ENCODE data around the gene TJP1.

The TJP1 gene

GRCh38 chr15:29800491-29801366 lies 21.5 kb downstream of the TJP1 start:
- no peak overlapping the region for H2BK5ac ChIP-seq (ENCODE audit: low read length)
- no peak overlapping the region for H3K4ac ChIP-seq (ENCODE audit: low read depth, low read length)
- H3K79me1 ChIP-seq (ENCODE audit: low read length) = peaks cover 4% of the 10 kb centered on the region
- peaks cover 2% of the 10 kb centered on the region for H3K4me1 ChIP-seq (ENCODE audit: control insufficient read depth, low read depth, low read length)
- H3K36me3 ChIP-seq (ENCODE audit: control insufficient read depth, insufficient read depth, low read length) = no peaks in the 10 kb centered on the region
- H3K27ac ChIP-seq (ENCODE audit: low read depth, low read length) = no peak overlapping the region
- no peak overlapping the region for H3K9ac ChIP-seq (ENCODE audit: low read length)
- no peak overlapping the region for H3K18ac ChIP-seq (ENCODE audit: low read length)
- no peak overlapping the region for H2BK15ac ChIP-seq (replicated peaks; ENCODE audit: low read depth)
- H2BK120ac ChIP-seq (ENCODE audit: low read depth, low read length) = no peak overlapping the region
- no peak overlapping the region for H3K4me3 ChIP-seq (ENCODE audit: low read length)
- DNase-seq = no peak
- no peak overlapping the region for H4K8ac ChIP-seq (ENCODE audit: low read depth, low read length)
- H3K4me2 ChIP-seq (ENCODE audit: low read length) = no peak overlapping the region
- H3K27me3 ChIP-seq (ENCODE audit: insufficient read depth, low read length, poor library complexity) = no peaks in the 10 kb centered on the region
- peaks cover 41% of the 10 kb centered on the region for H3K79me2 ChIP-seq (ENCODE audit: control insufficient read depth, insufficient read depth, low read length)
- no CpG with 5 or more reads among the region's 7 CpGs for WGBS (ENCODE audit: extremely low coverage, insufficient coverage, low lambda C conversion rate)
- H2AK5ac ChIP-seq (ENCODE audit: low read length) = no peak overlapping the region
- no peak overlapping the region for H3K23ac ChIP-seq (ENCODE audit: low read length)
- no peak overlapping the region for H4K5ac ChIP-seq (ENCODE audit: low read length)
- H3K56ac ChIP-seq (ENCODE audit: low read length) = no peak overlapping the region

GRCh38 chr15:29799859-29800258 lies 22.4 kb downstream of the TJP1 start:
- no peak for DNase-seq
- no CpG with 5 or more reads among the region's 3 CpGs for WGBS (ENCODE audit: extremely low coverage, insufficient coverage, low lambda C conversion rate)
- H4K5ac ChIP-seq (ENCODE audit: low read length) = no peak overlapping the region
- H4K8ac ChIP-seq (ENCODE audit: low read depth, low read length) = no peak overlapping the region
- no peaks in the 10 kb centered on the region for H3K4me1 ChIP-seq (ENCODE audit: control insufficient read depth, low read depth, low read length)
- no peak overlapping the region for H2BK15ac ChIP-seq (replicated peaks; ENCODE audit: low read depth)
- no peak overlapping the region for H3K18ac ChIP-seq (ENCODE audit: low read length)
- H3K56ac ChIP-seq (ENCODE audit: low read length) = no peak overlapping the region
- H2BK5ac ChIP-seq (ENCODE audit: low read length) = no peak overlapping the region
- no peak overlapping the region for H3K23ac ChIP-seq (ENCODE audit: low read length)
- peaks cover 2% of the 10 kb centered on the region for H3K79me1 ChIP-seq (ENCODE audit: low read length)
- H3K4me3 ChIP-seq (ENCODE audit: low read length) = no peak overlapping the region
- H2AK5ac ChIP-seq (ENCODE audit: low read length) = no peak overlapping the region
- H3K27me3 ChIP-seq (ENCODE audit: insufficient read depth, low read length, poor library complexity) = no peaks in the 10 kb centered on the region
- no peaks in the 10 kb centered on the region for H3K36me3 ChIP-seq (ENCODE audit: control insufficient read depth, insufficient read depth, low read length)
- peaks cover 37% of the 10 kb centered on the region for H3K79me2 ChIP-seq (ENCODE audit: control insufficient read depth, insufficient read depth, low read length)
- H2BK120ac ChIP-seq (ENCODE audit: low read depth, low read length) = no peak overlapping the region
- H3K4ac ChIP-seq (ENCODE audit: low read depth, low read length) = no peak overlapping the region
- no peak overlapping the region for H3K4me2 ChIP-seq (ENCODE audit: low read length)
- no peak overlapping the region for H3K27ac ChIP-seq (ENCODE audit: low read depth, low read length)
- no peak overlapping the region for H3K9ac ChIP-seq (ENCODE audit: low read length)

GRCh38 chr15:29795610-29796009 lies 26.7 kb downstream of the TJP1 start:
- no peak overlapping the region for H3K27ac ChIP-seq (ENCODE audit: low read depth, low read length)

GRCh38 chr15:29792426-29793159 lies 29.7 kb downstream of the TJP1 start:
- Histone ChIP-seq H3K79me1 (ENCODE audit: low read length) (peaks cover 3% of the 10 kb centered on the region), H3K9ac (ENCODE audit: low read length) (no peak overlapping the region), H4K8ac (ENCODE audit: low read depth, low read length) (no peak overlapping the region), H3K4me2 (ENCODE audit: low read length) (no peak overlapping the region), H3K4me1 (ENCODE audit: control insufficient read depth, low read depth, low read length) (peaks cover 2% of the 10 kb centered on the region), H4K5ac (ENCODE audit: low read length) (no peak overlapping the region), H2BK5ac (ENCODE audit: low read length) (no peak overlapping the region), H2BK120ac (ENCODE audit: low read depth, low read length) (no peak overlapping the region), H3K27me3 (ENCODE audit: insufficient read depth, low read length, poor library complexity) (no peaks in the 10 kb centered on the region), H3K27ac (ENCODE audit: low read depth, low read length) (no peak overlapping the region), H2BK15ac (replicated peaks; ENCODE audit: low read depth) (no peak overlapping the region), H3K23ac (ENCODE audit: low read length) (no peak overlapping the region), H3K56ac (ENCODE audit: low read length) (no peak overlapping the region), H3K36me3 (ENCODE audit: control insufficient read depth, insufficient read depth, low read length) (no peaks in the 10 kb centered on the region), H3K4me3 (ENCODE audit: low read length) (no peak overlapping the region), H3K4ac (ENCODE audit: low read depth, low read length) (no peak overlapping the region), H2AK5ac (ENCODE audit: low read length) (no peak overlapping the region), H3K79me2 (ENCODE audit: control insufficient read depth, insufficient read depth, low read length) (peaks cover 19% of the 10 kb centered on the region), H3K18ac (ENCODE audit: low read length) (no peak overlapping the region)
- DNase-seq = no peak
- WGBS (ENCODE audit: extremely low coverage, insufficient coverage, low lambda C conversion rate) = no CpG with 5 or more reads among the region's 2 CpGs

More at GRCh38 chr15:29795610-29796009, 26.7 kb downstream of the TJP1 start:
- Histone ChIP-seq H3K9ac (ENCODE audit: low read length) (no peak overlapping the region), H3K4ac (ENCODE audit: low read depth, low read length) (no peak overlapping the region), H3K4me2 (ENCODE audit: low read length) (no peak overlapping the region), H3K79me2 (ENCODE audit: control insufficient read depth, insufficient read depth, low read length) (peaks cover 18% of the 10 kb centered on the region), H3K18ac (ENCODE audit: low read length) (no peak overlapping the region), H3K36me3 (ENCODE audit: control insufficient read depth, insufficient read depth, low read length) (no peaks in the 10 kb centered on the region), H2BK15ac (replicated peaks; ENCODE audit: low read depth) (no peak overlapping the region), H3K4me1 (ENCODE audit: control insufficient read depth, low read depth, low read length) (no peaks in the 10 kb centered on the region), H3K4me3 (ENCODE audit: low read length) (no peak overlapping the region), H2BK120ac (ENCODE audit: low read depth, low read length) (no peak overlapping the region), H3K23ac (ENCODE audit: low read length) (no peak overlapping the region), H3K27me3 (ENCODE audit: insufficient read depth, low read length, poor library complexity) (no peaks in the 10 kb centered on the region), H4K8ac (ENCODE audit: low read depth, low read length) (no peak overlapping the region), H2BK5ac (ENCODE audit: low read length) (no peak overlapping the region), H4K5ac (ENCODE audit: low read length) (no peak overlapping the region), H3K79me1 (ENCODE audit: low read length) (peaks cover 2% of the 10 kb centered on the region), H2AK5ac (ENCODE audit: low read length) (no peak overlapping the region), H3K56ac (ENCODE audit: low read length) (no peak overlapping the region)
- no CpG with 5 or more reads among the region's 1 CpG for WGBS (ENCODE audit: extremely low coverage, insufficient coverage, low lambda C conversion rate)
- DNase-seq = no peak

- H3K23ac ChIP-seq (ENCODE audit: low read length) = no peak overlapping the region
- H3K79me2 ChIP-seq (ENCODE audit: control insufficient read depth, insufficient read depth, low read length) = peaks cover 20% of the 10 kb centered on the region
- H3K79me1 ChIP-seq (ENCODE audit: low read length) = peaks cover 3% of the 10 kb centered on the region
- H3K56ac ChIP-seq (ENCODE audit: low read length) = no peak overlapping the region
- no peak overlapping the region for H2BK15ac ChIP-seq (replicated peaks; ENCODE audit: low read depth)
- H3K27me3 ChIP-seq (ENCODE audit: insufficient read depth, low read length, poor library complexity) = no peaks in the 10 kb centered on the region
- H3K27ac ChIP-seq (ENCODE audit: low read depth, low read length) = no peak overlapping the region
- H3K18ac ChIP-seq (ENCODE audit: low read length) = no peak overlapping the region
- no peak for DNase-seq
- no peaks in the 10 kb centered on the region for H3K36me3 ChIP-seq (ENCODE audit: control insufficient read depth, insufficient read depth, low read length)
- no peak overlapping the region for H4K8ac ChIP-seq (ENCODE audit: low read depth, low read length)
- no peak overlapping the region for H3K9ac ChIP-seq (ENCODE audit: low read length)
- H2BK120ac ChIP-seq (ENCODE audit: low read depth, low read length) = no peak overlapping the region
- WGBS (ENCODE audit: extremely low coverage, insufficient coverage, low lambda C conversion rate) = no CpG with 5 or more reads among the region's 6 CpGs
- no peak overlapping the region for H3K4me3 ChIP-seq (ENCODE audit: low read length)
- H3K4me1 ChIP-seq (ENCODE audit: control insufficient read depth, low read depth, low read length) = peaks cover 2% of the 10 kb centered on the region
- no peak overlapping the region for H2BK5ac ChIP-seq (ENCODE audit: low read length)
- H2AK5ac ChIP-seq (ENCODE audit: low read length) = no peak overlapping the region
- no peak overlapping the region for H3K4me2 ChIP-seq (ENCODE audit: low read length)
- no peak overlapping the region for H3K4ac ChIP-seq (ENCODE audit: low read depth, low read length)
- H4K5ac ChIP-seq (ENCODE audit: low read length) = no peak overlapping the region
These were observed 31.7 kb downstream of the TJP1 start for GRCh38 chr15:29790607-29791006.

Measured in mesendoderm (in vitro differentiated cells).